Fibroblast of villous mesenchyme (primary cell): ENCODE measurements around the gene EIF1AD. TPM values are rescaled to one million over a fixed set of nuclear protein-coding genes. Genes with fewer than 3 reads are reported as not detected.

Experiments used
- DNase-seq: peaks from one replicate; pipeline ENCODE4 v3.0.0-alpha.2; 2010; ENCODE audit warnings: low read depth
- H3K4me3 ChIP-seq: 2 replicates; pipeline ENCODE4 v1.5.1; 2011; ENCODE audit warnings: low read depth, mild to moderate bottlenecking, low read length
- total RNA-seq: library from RNA; depleted of rRNA; stranded (reverse); fragments of >200 nt; gene quantifications from 2 replicates; pipeline ENCODE4 v1.2.3, GENCODE V29; 2012
- TF ChIP-seq, protein P1 (sequence below): IDR thresholded peaks from 2 replicates; pipeline ENCODE4 v1.5.1; 2012; ENCODE audit warnings: low read depth, mild to moderate bottlenecking, low read length; ENCODE audit not compliant: insufficient read depth

The EIF1AD gene
- total RNA-seq, 1 donor, result 35.4 TPM

DNA sequence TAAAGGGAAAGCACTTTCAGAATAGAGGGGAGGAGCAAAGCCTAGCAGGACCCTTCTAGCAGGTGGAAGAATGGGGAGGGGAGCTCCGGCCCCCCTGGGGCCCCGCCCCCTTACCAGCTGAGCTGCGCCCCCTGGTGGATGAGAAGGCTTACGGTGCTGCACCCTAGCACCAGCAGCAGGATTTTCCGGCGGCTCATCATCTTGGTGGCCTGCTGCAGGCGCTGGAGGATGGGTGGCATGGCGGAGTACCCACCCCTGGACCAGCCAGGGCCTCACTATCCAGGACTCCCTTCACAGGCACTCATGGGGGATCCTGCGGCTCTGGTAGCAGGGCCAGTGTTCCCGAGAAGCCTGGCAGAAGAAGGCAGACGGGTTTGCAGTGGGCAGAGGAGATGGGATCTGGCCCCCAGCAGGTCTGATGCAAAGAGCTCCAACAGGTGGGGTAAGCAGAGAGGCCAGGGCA, 43.3 kb upstream of the EIF1AD start:
- peak; percentile 80 for DNase-seq

GRCh38 chr11:66044757-66045156, 42.8 kb upstream of the EIF1AD start:
- no peak for DNase-seq
- TF ChIP-seq, protein P1, sequence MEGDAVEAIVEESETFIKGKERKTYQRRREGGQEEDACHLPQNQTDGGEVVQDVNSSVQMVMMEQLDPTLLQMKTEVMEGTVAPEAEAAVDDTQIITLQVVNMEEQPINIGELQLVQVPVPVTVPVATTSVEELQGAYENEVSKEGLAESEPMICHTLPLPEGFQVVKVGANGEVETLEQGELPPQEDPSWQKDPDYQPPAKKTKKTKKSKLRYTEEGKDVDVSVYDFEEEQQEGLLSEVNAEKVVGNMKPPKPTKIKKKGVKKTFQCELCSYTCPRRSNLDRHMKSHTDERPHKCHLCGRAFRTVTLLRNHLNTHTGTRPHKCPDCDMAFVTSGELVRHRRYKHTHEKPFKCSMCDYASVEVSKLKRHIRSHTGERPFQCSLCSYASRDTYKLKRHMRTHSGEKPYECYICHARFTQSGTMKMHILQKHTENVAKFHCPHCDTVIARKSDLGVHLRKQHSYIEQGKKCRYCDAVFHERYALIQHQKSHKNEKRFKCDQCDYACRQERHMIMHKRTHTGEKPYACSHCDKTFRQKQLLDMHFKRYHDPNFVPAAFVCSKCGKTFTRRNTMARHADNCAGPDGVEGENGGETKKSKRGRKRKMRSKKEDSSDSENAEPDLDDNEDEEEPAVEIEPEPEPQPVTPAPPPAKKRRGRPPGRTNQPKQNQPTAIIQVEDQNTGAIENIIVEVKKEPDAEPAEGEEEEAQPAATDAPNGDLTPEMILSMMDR, result no peak

More for the DNA sequence above, 43.3 kb upstream of the EIF1AD start:
- no peak overlapping the region for H3K4me3 ChIP-seq
- TF ChIP-seq, protein P1, result peak; percentile 96

GRCh38 chr11:66042996-66043906, 41.3 kb upstream of the EIF1AD start:
- no peak overlapping the region for H3K4me3 ChIP-seq
- TF ChIP-seq, protein P1, result no peak
- DNase-seq, result no peak

More at GRCh38 chr11:66044757-66045156, 42.8 kb upstream of the EIF1AD start:
- H3K4me3 ChIP-seq, result no peak overlapping the region

DNA sequence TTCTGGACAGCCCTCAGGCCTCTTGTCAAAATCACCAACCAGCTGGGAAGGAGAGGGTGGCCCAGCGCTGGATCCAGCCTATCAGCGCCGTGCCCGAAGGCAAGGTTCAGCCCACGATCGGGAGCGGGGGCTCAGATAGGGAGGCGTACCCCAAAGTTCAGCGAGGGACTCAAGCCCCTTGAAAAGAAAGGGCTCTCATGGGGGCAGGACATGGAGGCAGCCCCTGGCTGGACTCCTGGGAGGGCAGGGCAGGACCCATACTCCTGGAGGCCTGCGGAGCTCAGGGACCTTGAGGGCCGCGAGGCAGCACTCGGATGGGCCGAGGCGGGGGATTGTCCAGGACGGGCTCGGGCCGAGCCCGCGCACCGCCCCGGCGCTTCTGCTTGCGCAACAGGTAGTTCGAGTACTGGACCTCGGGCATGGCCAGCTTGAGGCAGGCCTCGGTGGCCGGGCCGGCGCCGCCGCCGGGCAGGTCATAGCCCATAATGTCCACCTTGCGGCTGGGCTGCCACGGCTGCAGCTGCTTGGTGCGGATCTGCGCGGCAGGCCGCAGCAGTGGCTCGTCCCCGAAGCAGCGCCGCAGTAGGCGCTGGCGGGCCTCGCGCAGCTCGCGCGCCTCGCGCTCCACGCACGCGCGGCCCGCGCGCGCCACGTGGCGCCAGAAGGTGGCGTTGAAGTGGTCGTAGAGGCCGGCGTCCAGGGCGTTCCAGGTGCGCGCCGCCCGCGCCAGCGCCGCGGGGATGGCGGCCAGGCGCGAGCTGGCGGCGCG, 40.5 kb upstream of the EIF1AD start:
- no peak overlapping the region for H3K4me3 ChIP-seq
- no peak for DNase-seq
- TF ChIP-seq, protein P1, result no peak

DNA sequence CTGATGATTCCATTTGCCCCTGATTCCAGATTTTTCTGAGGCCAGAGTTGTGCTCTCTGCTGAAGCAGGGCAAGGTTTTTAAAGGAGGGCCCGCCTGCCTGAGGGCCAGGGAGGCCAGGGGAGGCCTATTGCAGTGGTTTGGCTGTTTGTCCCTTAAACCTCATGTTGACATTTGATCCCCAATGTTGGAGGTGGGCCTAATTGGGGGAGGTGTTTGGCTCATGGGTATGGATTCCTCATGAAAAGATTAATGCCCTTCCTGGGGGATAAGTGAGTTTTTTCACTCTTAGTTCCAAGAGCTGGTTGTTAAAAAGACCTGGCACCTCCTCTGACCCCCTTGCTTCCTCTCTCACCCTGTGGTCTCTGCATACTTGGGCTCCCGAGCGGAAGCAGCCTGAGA, 37.8 kb upstream of the EIF1AD start:
- DNase-seq, result no peak
- no peak overlapping the region for H3K4me3 ChIP-seq
- TF ChIP-seq, protein P1, result no peak

DNA sequence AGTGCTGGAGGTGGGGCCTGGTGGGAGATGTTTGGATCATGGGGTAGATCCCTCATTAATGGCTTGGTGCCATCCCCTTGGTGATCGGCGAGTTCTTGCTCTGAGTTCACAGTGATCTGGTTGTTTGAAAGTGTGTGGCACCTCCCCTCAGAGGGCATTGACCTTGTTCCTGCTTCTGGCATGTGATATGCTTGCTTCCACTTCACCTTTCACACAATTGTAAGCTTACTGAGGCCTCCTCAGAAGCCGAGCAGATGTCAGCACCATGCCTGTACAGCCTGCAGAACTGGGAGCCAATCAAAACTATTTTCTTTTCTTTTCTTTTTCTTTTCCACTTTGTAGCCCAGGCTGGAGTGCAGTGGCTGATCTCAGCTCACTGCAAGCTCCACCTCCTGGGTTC, 35.4 kb upstream of the EIF1AD start:
- DNase-seq, result no peak
- TF ChIP-seq, protein P1, result no peak
- no peak overlapping the region for H3K4me3 ChIP-seq
